RWPE2 (cell line): Measurements from ENCODE around the gene UFSP1.

ENCODE experiments used
- ATAC-seq: fragments of 200-7000 bp; cut with Tn5 transposase; 3 replicates; pipeline ENCODE4 v1.9.1; 2021; ENCODE audit warnings: low read depth
- DNase-seq: peaks from one replicate; pipeline ENCODE4 v3.0.0-alpha.2; 2020; ENCODE audit warnings: low spot score
- H3K27ac ChIP-seq: fragments of 450-650 bp; 2 replicates; pipeline ENCODE4 v1.5.1; 2017; ENCODE audit warnings: mild to moderate bottlenecking; ENCODE audit not compliant: poor library complexity, severe bottlenecking
- H3K27me3 ChIP-seq: fragments of 250-450 bp; sonication (Bioruptor Pico); 2 replicates; pipeline ENCODE4 v1.5.1; 2021; ENCODE audit warnings: mild to moderate bottlenecking, moderate library complexity; ENCODE audit not compliant: insufficient read depth, poor library complexity, severe bottlenecking
- H3K36me3 ChIP-seq: fragments of 250-450 bp; sonication (Bioruptor Pico); 2 replicates; pipeline ENCODE4 v1.5.1; 2020; ENCODE audit warnings: low read depth, mild to moderate bottlenecking, moderate library complexity
- H3K4me1 ChIP-seq: fragments of 250-450 bp; sonication (Bioruptor Pico); 2 replicates; pipeline ENCODE4 v1.5.1; 2021; ENCODE audit warnings: mild to moderate bottlenecking, moderate library complexity; ENCODE audit not compliant: insufficient read depth, poor library complexity, severe bottlenecking
- H3K4me3 ChIP-seq: fragments of 250-450 bp; sonication (Bioruptor Pico); 2 replicates; pipeline ENCODE4 v1.5.1; 2021; ENCODE audit warnings: mild to moderate bottlenecking, moderate library complexity; ENCODE audit not compliant: severe bottlenecking
- H3K9me3 ChIP-seq: fragments of 250-450 bp; sonication (Bioruptor Pico); 2 replicates; pipeline ENCODE4 v1.5.1; 2021; ENCODE audit warnings: mild to moderate bottlenecking, moderate library complexity; ENCODE audit not compliant: severe bottlenecking
- CTCF ChIP-seq: fragments of 450-650 bp; IDR thresholded peaks from one replicate; pipeline ENCODE4 v1.5.1; 2017; ENCODE audit warnings: mild to moderate bottlenecking, moderate library complexity; ENCODE audit not compliant: poor library complexity, severe bottlenecking

UFSP1 gene

GRCh38 chr7:100873599-100874299 is 15.8 kb downstream of the UFSP1 start:
- H3K36me3 ChIP-seq = peaks cover 81% of the 10 kb centered on the region
- no peaks in the 10 kb centered on the region for H3K9me3 ChIP-seq
- peaks cover 14% of the 10 kb centered on the region for H3K4me1 ChIP-seq
- no peak for TF ChIP-seq CTCF
- H3K4me3 ChIP-seq = no peak overlapping the region
- DNase-seq (no peak), ATAC-seq (no peak)
- H3K27me3 ChIP-seq = no peaks in the 10 kb centered on the region
- peak overlapping the region; percentile 71 for H3K27ac ChIP-seq

- ATAC-seq = no peak
- Histone ChIP-seq H3K27ac (peak overlapping the region; percentile 98), H3K36me3 (peaks cover 47% of the 10 kb centered on the region), H3K27me3 (no peaks in the 10 kb centered on the region), H3K4me3 (peak overlapping the region; percentile 83), H3K9me3 (no peaks in the 10 kb centered on the region), H3K4me1 (peaks cover 18% of the 10 kb centered on the region)
- no peak for TF ChIP-seq CTCF
- no peak for DNase-seq
Measured at GRCh38 chr7:100867776-100868485, 21.6 kb downstream of the UFSP1 start.

GRCh38 chr7:100867040-100867775 is 22.3 kb downstream of the UFSP1 start, which contains the start of gene TRIP6:
TSS of gene TRIP6 (plus strand) at chr7:100867387. CDS start at chr7:100867498, 111 bp downstream.
- peak within 1 kb of the TSS; percentile 98 for H3K27ac ChIP-seq
- ATAC-seq (peak; percentile 44), DNase-seq (peak; percentile 92)
- peaks cover 42% of the 10 kb centered on the region for H3K36me3 ChIP-seq
- no peaks in the 10 kb centered on the region for H3K9me3 ChIP-seq
- no peaks in the 10 kb centered on the region for H3K27me3 ChIP-seq
- TF ChIP-seq CTCF = no peak
- H3K4me1 ChIP-seq = peaks cover 18% of the 10 kb centered on the region
- peak within 1 kb of the TSS; percentile 83 for H3K4me3 ChIP-seq

- no peak for ATAC-seq
- TF ChIP-seq CTCF = no peak
- peaks cover 39% of the 10 kb centered on the region for H3K36me3 ChIP-seq
Measured at GRCh38 chr7:100866729-100867039, 22.8 kb downstream of the UFSP1 start.

More at GRCh38 chr7:100866729-100867039, 22.8 kb downstream of the UFSP1 start:
- peak overlapping the region; percentile 83 for H3K4me3 ChIP-seq
- DNase-seq = no peak
- H3K4me1 ChIP-seq = peaks cover 18% of the 10 kb centered on the region
- H3K27me3 ChIP-seq = no peaks in the 10 kb centered on the region
- H3K9me3 ChIP-seq = no peaks in the 10 kb centered on the region
- H3K27ac ChIP-seq = peak overlapping the region; percentile 98
